ENCODE data around the gene PRR20E. TPM values are rescaled to one million over a fixed set of nuclear protein-coding genes. Genes with fewer than 3 reads are reported as not detected.
"Not testable (repeated sequence)": the region's sequence is repeated elsewhere in the genome, so short reads cannot be mapped to it uniquely, and the experiment has no call there.

PRR20E gene
- total RNA-seq, 2 donors from 2014 or later: not detected

GRCh38 chr13:57153761-57154160 lies 13.2 kb upstream of the PRR20E start, which contains the start of gene PRR20C:
Gene PRR20C, plus strand, starts transcription at chr13:57154061. Its CDS starts 387 bp downstream, at chr13:57154448.
- not testable (repeated sequence) for H3K9me3 ChIP-seq; H3K36me3 ChIP-seq; H3K27ac ChIP-seq; DNase-seq (ENCODE audit: low spot score); H3K4me3 ChIP-seq; H3K4me1 ChIP-seq; H3K27me3 ChIP-seq

- not testable (repeated sequence) for H3K9me3 ChIP-seq; H3K4me1 ChIP-seq; H3K36me3 ChIP-seq; H3K4me3 ChIP-seq; H3K27ac ChIP-seq; DNase-seq (ENCODE audit: low spot score); H3K27me3 ChIP-seq
Observed at GRCh38 chr13:57160332-57160731, 6.7 kb upstream of the PRR20E start, which contains the start of gene PRR20D. Gene PRR20D, plus strand, starts transcription at chr13:57160632. Its CDS starts 387 bp downstream, at chr13:57161019.

GRCh38 chr13:57191667-57192066 lies 24.7 kb downstream of the PRR20E start:
- Histone ChIP-seq H3K27me3 (no peaks in the 10 kb centered on the region), H3K4me3 (no peak overlapping the region), H3K36me3 (no peaks in the 10 kb centered on the region), H3K4me1 (no peaks in the 10 kb centered on the region), H3K27ac (no peak overlapping the region), H3K9me3 (no peaks in the 10 kb centered on the region)
- DNase-seq (ENCODE audit: low spot score): no peak
- no peak for TF ChIP-seq CTCF (IDR thresholded peaks at IDR 0.05)

- TF ChIP-seq CTCF (IDR thresholded peaks at IDR 0.05): no peak
- Histone ChIP-seq H3K27me3 (no peaks in the 10 kb centered on the region), H3K4me1 (no peaks in the 10 kb centered on the region), H3K9me3 (no peaks in the 10 kb centered on the region), H3K36me3 (no peaks in the 10 kb centered on the region), H3K27ac (no peak overlapping the region), H3K4me3 (no peak overlapping the region)
- no peak for DNase-seq (ENCODE audit: low spot score)
Observed at GRCh38 chr13:57212989-57213388, 46.0 kb downstream of the PRR20E start.

Other genes starting within 250 kb of the PRR20E start
- not detected for gene PRR20A, start 26.3 kb upstream of the PRR20E start, total RNA-seq
- gene PRR20B, start 19.7 kb upstream of the PRR20E start, total RNA-seq: not detected
- gene PRR20C, start 13.1 kb upstream of the PRR20E start, total RNA-seq: not detected
- not detected for gene PRR20D, start 6.6 kb upstream of the PRR20E start, total RNA-seq